ENCODE data around the gene MED27.
A peak's percentile ranks its signal among the peaks of the same experiment; 100 is the strongest.

MED27 gene, protein sequence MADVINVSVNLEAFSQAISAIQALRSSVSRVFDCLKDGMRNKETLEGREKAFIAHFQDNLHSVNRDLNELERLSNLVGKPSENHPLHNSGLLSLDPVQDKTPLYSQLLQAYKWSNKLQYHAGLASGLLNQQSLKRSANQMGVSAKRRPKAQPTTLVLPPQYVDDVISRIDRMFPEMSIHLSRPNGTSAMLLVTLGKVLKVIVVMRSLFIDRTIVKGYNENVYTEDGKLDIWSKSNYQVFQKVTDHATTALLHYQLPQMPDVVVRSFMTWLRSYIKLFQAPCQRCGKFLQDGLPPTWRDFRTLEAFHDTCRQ

DNA sequence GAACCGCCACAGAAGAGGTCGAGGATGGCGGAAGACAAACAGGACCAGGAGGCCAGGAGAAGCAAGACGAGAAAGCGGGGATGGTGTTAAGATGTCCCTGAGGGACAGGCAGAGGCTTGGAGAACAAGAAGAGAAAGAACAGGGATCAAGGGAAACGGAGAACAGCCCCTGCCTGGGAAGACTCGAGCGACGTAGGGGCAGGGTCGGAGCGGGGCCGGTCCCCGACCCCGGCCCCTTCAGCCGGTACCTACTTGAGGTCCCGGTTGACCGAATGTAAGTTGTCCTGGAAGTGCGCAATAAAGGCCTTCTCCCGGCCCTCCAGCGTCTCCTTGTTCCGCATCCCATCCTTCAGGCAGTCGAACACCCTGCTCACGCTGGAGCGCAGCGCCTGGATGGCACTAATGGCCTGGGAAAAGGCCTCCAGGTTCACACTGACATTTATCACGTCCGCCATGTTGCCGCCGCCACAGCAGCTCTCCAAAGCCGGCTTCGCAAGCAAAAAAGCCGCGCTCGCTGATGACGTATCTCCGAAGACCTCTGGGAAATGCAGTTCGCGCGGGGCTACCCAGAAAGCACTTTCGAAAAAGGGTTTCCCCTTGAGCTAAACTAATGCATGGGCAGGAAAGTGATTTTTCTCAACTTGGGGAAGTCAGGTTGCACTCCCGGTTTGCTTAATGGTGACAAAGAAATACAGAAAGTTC lies at the start of gene MED27:
Gene MED27, minus strand, starts transcription at position 477 of the 701 bp plus-strand sequence. Its CDS starts 23 bp downstream, at position 454.
- DNase-seq = peak; percentile 33 to 97 (median 84)

DNA sequence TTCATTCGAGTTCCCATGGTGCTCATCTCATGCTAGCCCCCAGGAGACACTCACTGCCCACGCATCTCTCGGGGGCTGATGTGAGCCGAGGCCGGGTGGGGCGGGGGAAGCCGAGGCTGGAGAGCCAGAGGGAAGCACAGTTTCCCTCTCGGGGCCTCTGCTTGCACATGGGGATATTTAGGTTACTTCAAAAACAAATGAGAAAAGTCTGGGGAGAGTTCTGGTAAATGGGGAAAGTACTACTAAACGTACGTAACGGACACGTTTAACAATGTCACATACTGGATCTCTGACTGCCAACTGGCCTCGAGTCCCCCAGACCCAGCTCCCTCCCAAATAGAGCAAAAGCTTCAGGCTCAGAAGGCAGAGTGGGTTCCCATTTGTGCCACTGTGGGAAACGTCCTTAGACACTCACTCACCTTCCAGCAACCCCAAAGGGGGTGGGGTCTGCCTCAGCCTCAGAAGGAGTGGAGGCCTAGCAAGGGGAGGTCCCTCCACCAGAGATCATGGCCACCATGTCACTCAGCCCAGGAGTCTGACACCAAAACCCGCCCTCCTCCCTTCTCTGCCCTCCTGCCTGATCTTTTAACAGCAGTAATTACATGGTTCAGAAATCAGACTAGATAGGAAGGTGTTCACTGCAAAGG lies 48.3 kb upstream of the MED27 start:
- no peak for DNase-seq

DNA sequence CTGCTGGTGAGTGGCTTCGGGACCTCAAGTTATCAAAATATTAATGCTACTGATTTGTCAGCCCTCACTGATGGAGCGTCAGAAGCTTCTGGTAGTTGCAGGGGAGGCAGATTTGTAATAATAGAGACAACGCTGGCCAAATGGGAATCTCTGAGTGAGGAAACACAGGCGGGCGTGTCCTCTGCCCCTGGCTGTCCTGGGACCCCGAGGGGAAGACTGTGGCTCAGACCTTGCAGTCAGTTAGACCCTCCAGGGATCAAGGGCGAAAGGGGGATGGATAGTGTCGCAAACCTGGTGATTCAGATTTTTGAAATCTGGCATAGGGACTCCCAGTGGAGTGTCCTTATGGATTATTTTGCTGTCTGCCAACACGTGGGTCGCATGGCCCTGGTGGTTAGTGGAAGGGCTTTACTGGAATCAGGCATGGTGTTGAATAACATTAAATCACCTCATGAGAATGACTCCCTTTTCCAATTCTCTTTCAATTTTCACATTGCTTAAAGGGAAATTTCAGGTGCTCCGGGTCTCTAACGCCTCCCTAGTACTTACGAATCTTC lies 47.1 kb upstream of the MED27 start:
- no peak for DNase-seq

DNA sequence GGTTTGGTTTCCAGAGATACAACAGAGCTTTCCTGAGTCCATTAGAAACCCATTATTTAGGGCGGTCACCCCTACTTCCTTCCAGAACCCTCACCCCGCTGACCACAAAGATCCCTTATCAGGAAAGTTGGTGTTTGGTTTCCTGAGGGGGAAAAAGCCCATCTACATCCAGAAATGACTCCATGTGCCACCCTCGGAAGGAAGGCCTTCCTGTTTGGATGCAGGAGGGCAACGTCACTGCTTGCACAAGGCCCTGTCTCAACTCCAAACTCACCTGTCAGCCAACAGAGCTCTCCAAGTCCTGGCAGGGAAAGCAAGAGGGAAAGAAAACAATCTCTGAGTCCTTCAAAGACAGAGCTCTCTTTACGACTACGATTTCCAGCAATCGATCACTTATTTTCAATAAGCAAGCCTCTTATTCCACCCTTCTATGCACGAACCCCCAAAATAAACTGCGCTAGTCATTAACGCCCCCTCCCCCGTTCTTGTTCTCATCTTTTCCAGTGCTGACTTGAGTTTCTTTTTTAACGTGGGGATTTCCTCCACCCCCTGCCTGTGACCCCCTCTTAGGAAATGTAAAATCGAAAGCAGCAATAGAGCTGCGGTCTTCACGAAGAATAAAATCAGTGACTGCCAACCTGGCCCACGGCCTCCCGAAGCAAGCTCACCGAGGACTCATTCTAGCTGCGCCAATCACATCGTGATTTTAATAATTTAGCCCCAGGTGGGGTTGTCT lies 46.4 kb upstream of the MED27 start:
- no peak for DNase-seq

DNA sequence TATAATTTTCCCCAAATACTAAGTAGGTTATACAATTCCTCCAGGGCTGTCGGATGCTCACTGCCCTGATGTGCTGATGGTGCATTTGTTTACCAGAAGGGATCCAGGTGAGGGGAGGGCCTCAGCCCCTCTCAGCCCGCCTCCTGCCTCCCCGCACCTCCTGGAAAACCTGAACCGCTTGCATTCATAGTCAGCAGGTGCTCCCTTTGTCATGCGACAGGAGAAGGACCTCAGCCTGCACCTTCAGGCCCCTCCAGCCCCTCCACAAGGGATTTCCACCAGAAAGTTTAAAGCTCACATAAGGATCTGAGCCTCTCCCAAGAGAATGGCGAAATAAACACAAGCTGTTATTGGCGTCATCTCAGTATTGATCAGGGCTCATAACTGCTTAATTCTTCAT lies 45.7 kb upstream of the MED27 start:
- DNase-seq = no peak

DNA sequence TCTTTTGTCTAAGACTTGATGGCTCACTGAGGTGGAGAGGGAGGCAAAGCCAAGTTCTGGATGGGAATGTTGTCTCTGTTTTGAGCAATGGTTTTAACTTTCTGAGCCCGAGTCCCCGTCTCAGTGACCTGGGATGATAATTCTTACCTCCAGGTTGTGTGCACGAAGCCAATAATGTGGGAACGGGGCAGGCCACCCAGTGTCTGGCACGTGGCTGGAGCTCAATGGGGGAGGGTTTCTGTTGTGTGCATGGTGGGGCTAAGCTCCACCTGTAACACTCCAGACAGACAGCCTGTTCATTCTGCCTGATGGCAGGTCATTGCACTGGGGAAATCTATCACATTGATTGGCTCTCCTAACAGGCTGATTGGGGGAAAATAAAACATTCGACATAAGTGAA lies 45.1 kb upstream of the MED27 start:
- no peak for DNase-seq

DNA sequence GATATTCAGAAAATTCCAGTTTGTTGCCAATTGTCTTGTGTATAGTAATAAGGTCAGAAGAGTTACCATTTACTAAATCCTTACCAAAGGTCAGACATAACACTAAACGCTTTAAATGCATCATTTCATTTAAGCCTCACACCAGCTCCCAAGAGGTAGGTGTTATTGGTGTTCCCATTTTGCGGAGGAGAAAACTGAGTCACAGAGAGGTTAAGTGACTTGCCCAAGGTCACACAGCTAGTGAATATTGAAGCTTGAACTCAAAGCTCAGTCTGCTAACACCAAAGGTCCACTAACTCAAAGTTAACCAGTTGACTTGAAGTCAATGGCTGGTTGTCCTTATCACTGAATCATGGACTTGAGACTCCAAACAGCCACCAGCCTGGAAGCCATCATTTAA lies 41.4 kb upstream of the MED27 start:
- no peak for DNase-seq

DNA sequence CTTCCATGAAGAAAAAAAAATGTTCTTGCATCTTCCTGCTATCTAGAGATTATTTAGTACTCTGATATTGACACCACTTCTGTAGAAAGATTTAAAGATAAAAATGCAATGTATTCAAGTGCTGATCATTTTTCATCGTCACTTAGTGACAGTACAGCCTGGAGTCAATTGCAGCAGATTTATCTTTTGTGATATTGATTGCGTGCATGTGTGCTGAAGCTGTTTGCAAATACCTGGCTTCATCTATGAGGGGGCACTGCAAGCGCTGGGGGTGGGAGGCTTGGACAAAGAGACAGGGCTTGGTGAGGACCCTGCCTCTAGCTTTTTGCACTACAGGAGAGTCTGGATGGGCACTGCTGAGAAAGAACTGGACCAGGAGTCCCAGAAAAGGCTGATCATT lies 38.0 kb upstream of the MED27 start:
- DNase-seq = no peak

DNA sequence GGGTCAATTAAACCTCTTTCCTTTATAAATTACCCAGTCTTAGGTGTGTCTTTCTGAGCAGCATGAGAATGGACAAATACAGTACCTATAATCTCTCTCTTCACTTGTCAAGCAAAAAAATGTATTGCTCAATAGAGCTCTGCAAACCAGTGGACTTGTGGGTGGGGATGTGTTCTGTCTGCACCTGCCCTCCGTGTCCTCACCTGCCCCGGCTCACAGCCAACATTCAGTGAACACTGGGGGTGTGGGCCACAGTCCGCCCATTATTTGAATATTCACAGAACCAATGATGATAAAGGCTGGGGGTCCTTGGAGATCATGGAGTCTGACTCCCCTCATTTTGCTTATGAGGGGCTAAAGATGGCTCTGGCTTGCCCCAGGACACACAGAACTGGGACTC lies 36.9 kb upstream of the MED27 start:
- DNase-seq = no peak

DNA sequence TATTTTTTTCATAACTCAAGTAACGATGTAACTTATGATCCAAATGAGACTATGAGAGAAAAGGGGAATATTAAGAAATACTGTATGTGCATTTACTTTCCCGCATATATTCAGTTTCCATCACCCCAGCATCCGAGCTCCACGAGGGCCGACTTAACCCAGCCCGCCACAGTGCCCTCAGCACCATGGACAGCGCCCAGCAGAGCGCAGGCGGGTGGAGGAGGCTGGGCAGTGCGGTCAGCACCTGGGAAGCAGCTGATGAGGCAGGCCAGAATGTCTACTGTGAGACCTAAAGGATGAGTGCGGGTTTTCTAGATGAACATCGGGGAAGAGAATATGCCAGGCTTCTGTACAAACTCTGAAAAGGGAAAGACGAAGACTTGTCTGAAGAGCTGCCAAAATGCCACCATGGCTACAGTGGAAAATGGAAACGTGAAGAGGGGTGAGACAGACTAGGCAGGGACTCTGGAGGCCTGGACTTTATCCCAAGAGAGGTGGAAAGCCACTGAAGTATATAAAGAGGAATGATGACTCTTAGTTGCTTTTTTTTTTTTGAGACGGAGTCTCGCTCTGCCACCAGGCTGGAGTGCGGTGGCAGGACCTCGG lies 34.5 kb upstream of the MED27 start:
- peak in 41 of 51 donors; percentile 2 to 78 (median 29) for DNase-seq

DNA sequence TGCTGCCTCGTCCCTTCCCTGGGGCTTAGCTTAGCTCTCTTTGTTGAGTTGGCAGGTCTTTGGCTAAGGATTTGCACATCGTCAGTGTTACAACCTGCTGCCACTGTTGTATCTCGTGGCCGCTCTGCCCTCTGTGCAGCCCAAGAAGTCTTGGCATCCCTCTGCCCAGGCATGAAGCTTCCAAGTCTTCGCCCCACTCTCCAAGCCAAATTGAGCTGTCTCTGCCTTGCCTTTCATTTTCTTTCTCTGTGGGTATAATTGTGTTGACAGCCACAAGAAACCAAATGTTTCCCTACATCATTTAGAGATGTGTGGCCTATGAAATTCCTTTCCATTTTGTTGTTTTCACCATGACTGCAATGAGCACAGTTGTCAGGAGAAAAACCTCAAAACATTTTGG lies 29.6 kb upstream of the MED27 start:
- DNase-seq = no peak

DNA sequence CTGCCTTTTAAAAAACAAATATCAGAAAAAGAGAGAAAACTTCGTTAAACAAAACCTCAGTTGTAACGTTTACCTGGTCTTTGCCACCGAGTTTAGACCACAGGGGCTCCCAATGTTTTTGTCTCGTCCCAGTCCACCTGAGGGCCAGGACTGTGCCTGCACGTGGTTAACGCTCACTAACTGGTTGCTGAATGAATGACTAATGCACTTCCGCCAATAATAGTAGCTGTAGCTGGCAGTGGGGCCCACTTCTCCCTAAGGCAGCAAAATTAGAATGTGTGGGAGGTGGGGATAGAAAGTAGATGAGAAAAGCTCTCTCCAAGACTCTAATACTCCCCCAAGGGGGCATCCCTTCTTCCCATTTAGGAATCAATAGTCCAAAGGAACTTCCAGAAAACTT lies 29.1 kb upstream of the MED27 start:
- DNase-seq = no peak

DNA sequence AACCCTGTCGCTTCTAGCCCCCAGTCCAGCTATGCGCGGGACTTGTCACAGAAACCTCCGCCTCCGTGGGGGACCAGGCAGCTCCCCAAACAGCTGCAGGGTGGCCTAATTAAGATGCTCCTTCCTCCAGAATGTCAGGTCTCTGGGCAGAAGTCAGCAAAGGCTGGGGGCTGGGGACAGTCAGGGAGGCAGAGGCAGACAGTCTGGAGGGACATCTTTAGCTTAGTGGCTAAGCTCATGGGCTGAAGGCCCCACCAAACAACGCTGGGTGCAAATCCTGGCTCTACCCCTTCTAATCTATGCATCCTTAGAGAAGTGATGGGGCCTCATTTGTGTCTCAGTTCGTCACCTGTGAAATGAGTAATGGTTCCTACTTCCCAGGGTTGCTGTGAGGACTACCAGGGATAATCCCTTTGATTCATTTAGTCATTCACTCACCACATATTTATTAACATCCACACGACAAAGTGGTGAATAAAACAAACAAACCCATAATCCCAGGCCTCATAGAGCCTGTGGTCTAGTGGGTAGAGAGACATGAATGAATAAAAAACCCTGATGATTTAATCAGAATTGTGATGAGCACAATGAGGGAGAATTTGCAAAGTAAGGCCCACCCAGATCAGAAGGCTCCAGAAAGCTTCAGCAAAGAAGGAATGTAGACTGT lies 20.2 kb upstream of the MED27 start:
- no peak for DNase-seq

DNA sequence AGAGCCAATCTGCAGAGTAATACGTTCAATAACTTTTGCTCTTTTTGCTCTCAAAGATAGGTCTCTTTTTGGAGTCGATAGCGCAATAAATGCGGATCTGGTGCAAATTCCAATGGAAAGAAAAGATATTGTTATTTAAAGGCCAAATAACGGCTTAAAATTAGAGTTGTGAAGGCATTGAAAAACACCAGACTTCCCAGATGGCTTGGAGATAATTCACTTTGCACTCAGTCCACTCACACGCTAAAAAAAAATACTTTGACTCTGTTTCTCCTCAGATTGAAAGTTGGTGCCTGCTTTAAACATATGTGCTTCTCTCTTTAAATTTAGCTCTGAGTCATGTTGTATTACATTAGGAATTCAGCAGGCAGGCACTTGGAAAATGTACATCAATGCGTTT lies 19.5 kb upstream of the MED27 start:
- DNase-seq = no peak

DNA sequence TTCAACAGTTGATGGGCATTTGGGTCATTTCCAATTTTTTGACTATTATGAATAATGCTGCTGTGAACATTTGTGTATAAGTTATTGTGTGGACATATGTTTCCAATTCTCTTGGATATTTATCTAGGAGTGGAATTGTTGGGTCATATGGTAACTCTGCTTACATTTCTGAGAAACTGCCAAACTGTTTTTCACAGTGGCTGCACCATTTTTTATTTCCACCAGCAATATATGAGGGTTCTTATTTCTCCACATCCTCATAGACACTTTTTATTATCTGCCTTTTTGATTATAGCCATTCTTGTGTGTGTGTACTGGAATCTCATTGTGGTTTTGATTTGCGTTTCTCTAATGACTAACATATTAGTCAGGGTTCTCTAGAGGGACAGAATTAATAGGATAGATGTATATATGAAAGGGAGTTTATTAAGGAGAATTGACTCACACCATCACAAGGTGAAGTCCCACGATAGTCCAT lies 14.7 kb upstream of the MED27 start:
- DNase-seq = no peak

DNA sequence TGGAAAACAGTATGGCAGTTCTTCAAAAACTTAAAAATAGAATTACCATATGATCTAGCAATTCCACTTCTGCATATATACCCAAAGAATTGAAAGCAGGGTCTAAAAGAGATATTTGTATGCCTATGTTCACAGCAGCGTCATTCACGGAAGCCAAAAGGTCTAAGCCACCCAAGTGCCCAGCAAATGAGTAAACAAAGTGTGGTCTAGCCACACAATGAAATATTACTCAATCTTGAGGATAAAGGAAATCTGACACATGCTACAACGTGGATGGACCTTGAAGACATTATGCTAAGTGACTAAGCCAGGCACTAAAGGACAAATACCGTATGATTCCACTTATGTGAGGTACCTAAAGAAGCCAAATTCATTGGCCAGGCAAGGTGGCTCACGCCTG lies 11.1 kb upstream of the MED27 start:
- DNase-seq = no peak

DNA sequence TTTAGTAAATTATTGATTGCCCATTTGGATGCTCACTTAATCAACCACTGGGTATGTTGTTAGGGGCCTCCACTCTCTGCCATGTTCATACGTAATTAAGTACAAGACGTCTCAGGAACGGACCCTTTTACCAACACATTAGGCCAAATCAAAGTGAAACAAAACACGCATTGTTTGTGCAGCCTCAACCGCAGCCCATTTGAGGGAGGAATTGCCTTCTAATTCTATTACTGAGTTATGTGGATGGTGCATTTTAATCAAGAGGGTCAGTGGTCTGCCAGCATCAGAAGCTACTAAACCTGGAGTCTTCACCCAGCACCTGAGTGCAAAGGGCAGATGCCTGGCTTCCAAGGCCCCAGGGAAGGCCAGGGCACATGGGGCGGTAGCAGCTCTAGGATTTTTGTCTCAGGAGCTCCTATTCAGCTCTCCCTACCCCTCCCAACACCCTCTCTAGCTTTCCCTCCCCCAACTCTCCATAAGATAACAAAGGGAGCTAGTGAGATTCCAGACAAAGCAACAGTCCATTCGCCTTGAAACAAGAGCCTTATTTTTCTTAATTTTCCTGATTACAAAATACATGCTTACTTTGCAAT lies 7.9 kb upstream of the MED27 start:
- peak in 8 of 51 donors; percentile 8 to 52 (median 24) for DNase-seq

DNA sequence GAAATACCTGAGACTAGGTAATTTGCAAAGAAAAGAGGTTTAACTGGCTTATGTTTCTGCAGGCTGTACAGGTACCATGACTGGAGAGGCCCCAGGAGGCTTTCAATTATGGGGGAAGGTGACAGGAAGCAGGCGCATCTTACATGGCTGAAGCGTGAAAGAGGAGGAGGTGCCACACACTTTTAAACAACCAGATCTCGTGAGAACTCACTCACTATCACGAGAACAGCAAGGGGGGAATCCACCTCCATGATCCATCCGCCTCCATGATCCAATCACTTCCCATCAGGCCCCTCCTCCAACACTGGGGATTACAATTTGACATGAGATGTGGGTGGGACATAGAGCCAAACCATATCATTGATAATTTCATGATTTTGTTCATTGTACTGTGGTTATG lies 2.5 kb upstream of the MED27 start:
- DNase-seq = no peak

DNA sequence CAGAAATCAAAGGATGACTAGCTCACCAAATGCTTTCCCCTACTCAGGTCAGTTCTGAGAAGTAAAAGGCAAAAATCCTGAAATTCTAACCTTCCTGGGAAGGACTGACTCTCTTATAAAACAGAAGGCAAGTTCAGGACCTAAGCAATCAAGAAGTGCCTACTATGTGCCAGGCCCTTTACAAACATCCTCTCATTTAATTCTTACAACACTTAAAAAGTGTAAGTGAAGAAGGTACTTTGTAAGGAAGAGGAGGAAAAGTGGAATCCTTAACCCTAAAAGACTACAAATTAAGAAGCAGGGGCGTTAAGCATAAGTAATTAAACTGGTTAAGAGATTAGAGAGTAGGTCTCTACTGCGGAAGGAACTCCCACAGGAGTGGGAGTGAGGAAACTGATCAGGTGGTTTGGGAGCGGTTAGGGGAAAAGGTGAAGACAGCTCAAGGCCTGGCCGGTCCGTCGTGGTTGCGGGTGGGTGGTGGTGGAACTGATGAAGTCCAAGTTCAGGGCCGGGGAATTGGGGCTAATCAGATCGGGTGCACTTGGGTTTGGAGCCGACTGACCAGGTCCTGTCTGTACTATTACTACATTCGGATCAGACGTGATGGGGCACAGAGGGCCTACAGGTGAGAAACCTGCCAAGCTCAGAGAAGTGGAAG lies 839 bp downstream of the MED27 start:
- peak in 1 of 51 donors; percentile 36 for DNase-seq

Data from hypothalamus (tissue), 51 donors.